LNCAP (cell line): Measurements from ENCODE around the gene NEK11.

Source experiments
- TF ChIP-seq, protein P1 (sequence below): fragments of 450-650 bp; IDR thresholded peaks from 2 replicates; pipeline ENCODE4 v1.5.1; 2017; ENCODE audit warnings: mild to moderate bottlenecking

The NEK11 gene

DNA sequence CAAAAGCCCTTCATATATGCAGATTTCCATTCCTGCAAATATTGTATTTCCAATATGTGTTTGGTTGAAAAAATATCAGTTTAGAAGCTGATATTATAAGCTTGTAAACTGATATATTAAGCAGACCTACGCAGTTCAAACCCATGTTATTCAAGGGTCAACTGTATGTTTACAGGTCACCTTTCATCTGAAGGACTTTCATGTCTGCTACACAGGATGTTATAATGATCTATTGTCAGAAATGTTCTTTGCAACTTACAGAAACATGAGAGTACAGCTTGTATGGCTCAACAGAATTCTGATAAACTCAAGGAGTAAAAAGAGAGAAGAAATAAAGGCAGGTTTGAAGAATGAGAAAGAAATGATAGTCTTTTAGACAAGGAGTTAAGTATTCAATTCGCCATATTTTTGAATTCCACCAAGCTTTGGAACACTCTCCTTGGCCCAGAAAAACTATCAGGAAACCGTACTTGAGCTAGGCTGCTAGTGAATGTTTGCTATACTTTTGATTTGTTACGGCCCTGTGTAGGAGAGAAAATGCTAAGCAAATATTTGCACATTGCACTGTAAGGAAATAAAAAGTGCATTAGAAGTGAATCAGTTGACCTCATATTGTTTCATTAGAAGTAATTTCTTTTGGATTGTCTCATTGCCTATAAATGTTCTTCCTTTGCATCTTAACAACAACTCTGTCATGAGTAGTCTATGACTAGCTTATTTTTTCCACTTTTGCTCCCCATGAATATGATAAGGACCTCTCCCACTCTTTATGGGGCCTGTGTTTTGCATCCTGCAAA lies 81.2 kb downstream of the NEK11 start:
- TF ChIP-seq, protein P1, sequence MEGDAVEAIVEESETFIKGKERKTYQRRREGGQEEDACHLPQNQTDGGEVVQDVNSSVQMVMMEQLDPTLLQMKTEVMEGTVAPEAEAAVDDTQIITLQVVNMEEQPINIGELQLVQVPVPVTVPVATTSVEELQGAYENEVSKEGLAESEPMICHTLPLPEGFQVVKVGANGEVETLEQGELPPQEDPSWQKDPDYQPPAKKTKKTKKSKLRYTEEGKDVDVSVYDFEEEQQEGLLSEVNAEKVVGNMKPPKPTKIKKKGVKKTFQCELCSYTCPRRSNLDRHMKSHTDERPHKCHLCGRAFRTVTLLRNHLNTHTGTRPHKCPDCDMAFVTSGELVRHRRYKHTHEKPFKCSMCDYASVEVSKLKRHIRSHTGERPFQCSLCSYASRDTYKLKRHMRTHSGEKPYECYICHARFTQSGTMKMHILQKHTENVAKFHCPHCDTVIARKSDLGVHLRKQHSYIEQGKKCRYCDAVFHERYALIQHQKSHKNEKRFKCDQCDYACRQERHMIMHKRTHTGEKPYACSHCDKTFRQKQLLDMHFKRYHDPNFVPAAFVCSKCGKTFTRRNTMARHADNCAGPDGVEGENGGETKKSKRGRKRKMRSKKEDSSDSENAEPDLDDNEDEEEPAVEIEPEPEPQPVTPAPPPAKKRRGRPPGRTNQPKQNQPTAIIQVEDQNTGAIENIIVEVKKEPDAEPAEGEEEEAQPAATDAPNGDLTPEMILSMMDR, result no peak

DNA sequence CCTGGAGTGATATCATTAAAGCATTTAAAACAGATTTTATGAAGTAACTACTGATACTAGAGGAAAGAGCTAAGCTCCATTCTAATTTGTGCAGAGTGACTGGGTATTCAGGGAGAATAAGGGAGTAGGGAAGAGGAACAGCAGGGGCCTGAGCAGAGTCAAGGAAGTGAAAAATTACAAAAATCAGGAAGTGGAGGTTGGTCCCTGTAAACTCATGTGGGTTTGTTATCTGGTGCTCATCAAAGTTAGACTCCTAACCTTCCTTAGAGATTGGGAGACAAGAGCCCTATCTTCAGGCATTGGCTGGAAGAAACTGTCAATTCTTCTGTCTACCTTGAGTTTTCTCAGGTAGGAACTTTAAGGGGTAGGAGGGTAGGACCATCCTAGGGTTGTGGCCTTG lies 82.5 kb downstream of the NEK11 start:
- TF ChIP-seq, protein P1, result no peak

DNA sequence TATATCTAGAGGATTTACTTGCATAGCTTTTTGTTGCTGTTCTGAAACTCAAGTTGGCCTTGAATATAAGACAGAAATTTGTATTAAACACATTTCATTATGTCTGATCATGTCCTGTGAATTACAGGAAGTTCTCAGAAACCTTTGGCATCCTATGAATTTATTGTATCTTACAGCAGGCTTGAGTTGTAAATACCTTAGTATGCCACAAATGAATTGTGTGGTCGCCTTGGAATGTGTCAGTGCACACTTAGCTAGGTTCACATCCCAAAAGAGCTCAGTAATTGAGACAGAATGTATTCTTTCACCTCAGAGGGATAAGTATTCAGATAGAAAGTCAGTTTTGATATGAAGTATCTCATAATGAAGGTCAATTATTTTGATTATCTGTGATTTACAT lies 83.4 kb downstream of the NEK11 start:
- TF ChIP-seq, protein P1, result no peak

DNA sequence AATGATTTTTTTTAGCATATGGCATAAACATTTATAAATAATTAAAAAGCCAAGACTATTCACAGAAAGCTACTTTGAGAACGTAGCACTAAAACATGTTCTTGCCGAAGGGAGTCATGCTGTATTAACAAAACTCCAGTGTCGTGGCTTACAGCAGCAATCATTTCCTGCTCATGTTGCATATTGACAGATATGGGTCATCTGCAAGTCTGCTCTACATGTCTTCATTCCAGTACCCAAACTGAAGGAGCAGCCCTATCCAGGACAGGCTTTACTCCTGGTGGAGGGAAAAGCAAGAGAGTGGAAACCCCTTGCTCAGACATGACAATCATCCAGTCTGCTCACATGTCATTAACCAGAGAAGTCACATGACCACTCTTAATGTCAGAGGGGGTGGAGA lies 87.6 kb downstream of the NEK11 start:
- TF ChIP-seq, protein P1, result no peak

DNA sequence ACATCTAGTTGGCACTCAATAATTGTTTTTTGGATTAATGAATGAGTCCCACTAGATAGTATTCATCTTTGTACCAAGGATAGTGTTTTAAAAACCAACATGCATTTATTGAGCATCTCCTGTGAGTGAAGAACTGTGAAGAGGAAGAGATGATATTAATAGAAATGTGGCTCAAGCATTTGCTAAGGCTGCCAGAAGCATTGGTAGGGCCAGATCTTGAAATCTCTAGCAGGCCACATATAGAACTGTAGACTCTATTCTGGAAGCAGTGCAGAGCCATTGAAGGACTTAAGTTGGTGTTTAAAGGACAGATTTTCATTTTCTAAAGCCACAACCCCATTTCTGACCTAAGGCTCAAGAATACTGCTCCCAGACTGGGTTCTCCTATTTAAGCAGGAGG lies 99.0 kb downstream of the NEK11 start:
- TF ChIP-seq, protein P1, result no peak

DNA sequence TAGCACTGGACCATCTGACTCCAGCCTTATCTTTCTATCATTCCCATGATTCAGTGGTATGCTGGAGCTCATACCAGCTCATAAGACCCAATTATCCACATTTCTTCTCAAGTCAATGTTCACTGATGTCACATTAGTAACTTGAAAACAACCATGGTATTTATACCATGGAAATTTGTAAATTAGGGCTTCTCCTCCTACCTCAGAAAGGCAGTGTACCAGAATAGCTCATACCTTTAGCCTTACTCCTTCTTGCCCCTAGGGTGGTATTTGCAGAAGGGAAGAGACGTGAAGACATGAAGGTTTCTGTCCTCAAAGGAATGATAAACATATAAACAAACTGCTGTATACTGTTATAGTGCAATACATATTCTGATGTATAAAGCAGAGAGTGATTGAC lies 114.2 kb downstream of the NEK11 start:
- TF ChIP-seq, protein P1, result no peak

DNA sequence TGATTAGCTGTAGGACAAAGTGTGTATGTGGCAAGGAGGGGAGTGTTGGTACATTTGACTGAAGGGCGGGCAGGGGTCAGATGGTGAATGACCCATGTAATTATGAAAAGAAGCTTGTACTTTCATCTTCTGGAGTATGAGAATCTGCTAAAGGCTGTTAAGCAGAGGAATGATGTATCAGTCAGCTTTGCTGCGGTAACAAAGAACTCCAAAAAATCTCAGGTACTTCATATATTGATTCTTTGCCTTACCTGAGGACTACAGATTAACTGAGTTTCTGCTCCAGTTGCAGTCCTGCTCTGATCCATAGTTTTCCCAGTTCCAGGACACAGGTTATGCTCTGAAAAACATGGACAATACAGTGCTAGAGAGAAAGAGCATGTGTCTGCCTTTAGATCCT lies 115.1 kb downstream of the NEK11 start:
- TF ChIP-seq, protein P1, result no peak

DNA sequence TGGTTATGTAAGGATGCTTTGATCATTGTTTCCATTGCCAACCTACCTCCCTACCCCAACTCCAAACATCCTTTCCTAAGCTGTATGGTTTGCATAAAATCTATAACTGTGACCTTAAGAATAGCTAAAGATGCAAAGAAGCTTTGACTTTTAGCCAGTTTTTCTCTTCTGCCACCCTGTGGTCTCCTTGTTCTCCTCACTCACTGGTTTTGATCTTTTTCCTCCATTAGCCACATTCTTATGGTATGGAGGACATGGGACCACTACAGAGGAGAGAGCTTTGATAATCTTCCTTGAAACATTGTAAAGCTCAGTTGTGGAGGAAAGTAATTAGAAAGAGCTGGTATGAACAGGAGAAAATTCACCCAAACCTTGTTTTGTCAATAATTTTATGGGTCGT lies 115.9 kb downstream of the NEK11 start:
- TF ChIP-seq, protein P1, result peak; percentile 31; the same call in 1 of the 2 replicates
